Measurements from ENCODE around the gene XIST.
"Not testable (repeated sequence)": the region's sequence is repeated elsewhere in the genome, so short reads cannot be mapped to it uniquely, and the experiment has no call there.

The XIST gene

GRCh38 chrX:73838123-73838522 is 14.4 kb downstream of the XIST start:
- DNase-seq, result no peak

GRCh38 chrX:73836956-73837477 is 15.5 kb downstream of the XIST start:
- DNase-seq, result no peak

DNA sequence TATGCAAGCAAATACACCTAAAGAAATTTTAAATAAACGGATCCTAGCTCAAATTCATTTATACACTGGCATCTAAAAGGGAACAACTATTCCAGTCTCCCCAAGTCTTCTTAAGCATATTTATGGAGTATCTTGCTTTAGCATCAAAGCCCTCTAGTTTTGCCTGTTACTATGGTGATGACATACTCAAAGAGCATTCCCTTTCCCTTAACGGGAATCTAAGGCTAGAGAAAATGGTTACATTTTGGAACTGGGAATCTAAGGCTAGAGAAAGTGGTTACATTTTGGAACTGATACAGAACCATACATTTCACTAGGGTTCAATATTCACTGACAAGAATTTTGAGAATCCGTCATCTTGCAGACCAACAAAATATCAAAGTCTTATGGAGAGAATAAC is 18.3 kb downstream of the XIST start:
- no peak for DNase-seq

DNA sequence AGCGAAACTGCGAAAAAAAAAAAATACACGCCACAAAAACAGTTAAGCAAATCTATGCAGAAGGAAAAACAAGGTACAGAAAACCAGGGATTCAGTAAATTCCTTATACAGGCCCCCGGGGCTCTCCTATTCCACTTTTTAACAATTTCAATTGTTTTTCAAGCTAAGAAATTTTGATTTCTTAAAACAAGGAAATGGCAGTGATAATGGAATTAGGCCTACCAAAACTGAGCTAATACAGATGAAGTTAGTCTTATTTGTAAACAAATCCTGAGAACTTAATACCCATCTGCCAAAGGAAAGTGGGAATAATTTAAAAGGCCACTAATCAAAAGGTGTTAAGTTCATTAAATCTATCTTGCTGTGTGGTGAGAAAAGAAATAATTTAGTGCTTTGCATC is 20.2 kb downstream of the XIST start:
- no peak for DNase-seq

DNA sequence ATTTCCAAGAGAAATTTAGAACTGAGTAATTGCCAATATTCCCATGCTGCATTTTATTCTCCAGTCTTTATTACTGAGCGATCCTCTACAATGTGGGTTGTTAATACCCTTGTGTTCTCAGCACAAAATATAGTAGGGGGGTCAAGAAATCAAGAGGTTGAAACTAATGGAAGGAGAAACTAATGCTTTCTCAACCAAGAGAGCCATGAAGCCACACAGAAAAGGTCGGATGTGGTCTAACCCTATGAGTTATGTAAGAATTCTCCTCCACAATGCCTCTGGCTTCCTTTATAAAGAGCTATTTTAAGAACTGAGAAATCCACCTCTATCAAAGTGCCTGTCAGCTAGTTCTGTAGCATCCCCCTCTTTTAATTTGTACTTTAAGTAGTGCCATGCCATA is 21.0 kb downstream of the XIST start:
- peak; percentile 56 to 61 for DNase-seq

GRCh38 chrX:73830489-73831414 is 21.8 kb downstream of the XIST start:
- no peak for DNase-seq

DNA sequence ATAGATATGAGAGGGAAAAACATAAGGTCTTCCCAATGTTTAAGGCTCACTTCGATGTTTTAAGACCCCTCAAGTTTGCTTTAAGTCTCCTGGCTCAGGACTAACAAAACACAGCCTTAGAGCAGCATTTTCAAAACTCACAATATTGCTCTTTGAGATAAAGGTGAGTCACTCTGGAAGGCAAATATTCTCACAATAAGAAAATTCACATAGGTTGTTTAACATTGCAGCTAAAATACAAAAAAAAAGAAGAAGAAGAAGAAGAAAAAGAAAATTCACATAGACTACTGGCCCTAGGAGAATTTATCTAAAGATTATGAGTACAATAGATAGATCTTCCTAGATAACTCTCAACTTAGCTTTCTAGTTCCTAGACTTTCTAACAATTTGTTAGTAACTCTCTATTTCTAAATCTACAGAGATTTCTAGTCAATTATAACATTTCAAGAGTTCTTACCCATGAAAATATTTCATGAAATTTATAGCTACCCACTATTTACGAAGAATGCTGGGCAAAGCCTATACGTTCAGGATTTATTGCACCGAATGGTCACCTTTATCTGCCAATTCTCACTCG is 22.5 kb downstream of the XIST start:
- DNase-seq, result no peak

DNA sequence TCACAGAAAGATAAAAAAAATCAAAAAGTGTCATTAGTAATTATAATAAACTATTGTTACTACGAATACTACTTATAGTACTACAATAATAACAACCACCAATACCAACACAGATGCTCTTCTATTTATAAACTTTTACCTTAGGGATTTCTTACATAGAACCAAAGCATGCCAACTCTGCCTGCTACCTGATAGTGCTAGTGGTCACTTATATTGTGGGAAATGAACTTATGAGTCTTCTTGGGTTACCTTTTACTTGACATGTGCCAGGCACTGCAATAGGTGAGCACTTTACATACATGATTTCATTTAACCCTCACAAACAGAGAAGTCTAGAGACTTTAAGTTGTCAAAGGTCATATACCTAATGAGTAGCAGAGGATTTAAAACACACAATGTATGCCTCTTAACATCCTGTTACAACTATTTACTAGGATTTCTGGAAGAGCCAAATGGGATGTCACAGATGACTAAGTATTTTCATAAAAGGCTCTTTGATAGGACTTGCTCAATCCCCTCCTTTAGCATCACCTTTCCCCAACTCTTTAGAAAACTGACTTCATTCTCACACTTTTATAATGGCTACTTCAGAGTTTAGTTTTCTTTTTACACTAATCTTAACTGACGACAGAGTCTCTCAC is 24.3 kb downstream of the XIST start:
- no peak for DNase-seq

GRCh38 chrX:73827406-73827805 is 25.1 kb downstream of the XIST start:
- DNase-seq, result no peak

GRCh38 chrX:73826996-73827395 is 25.5 kb downstream of the XIST start:
- no peak for DNase-seq

DNA sequence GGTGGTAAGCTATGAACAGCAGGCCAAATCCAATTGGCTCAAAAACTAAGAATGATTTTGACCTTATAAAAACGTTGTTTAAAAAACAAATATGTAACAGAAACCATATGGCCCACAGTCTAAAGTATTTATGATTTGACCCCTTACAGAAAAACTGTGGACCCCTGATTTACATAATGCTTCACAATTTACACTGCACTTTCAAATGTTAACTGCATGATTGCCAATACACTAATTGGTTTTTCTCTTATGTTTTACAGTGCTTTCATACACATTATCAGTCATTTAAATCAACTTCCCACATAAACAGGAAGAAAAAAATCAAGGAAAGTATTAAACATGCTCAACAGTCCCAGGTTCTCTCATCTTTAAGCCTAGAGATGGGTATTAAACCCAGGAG is 26.9 kb downstream of the XIST start:
- no peak for DNase-seq

DNA sequence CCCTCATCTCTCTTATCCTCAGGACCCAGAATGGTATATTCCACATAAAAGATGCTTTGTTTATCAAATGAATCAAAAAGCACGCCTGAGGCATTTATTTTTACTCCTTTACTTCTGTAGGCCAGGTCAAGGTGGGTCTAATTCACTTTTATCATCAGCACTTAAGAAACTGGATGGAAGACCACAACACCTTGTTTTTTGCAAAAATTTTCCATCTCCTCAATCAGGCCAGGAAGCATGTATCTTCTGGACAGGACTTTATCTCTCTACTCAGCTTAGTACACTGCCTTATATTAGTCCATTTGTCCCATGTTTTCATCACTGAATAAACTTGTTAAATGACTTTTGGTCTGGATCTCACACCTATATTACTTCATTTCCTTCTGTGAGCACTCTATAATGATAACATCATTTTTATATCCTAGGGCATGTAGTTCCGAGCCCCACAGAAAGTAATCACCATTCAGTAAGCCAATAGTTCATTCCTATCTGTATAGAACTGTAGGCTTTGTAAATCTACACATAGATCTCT is 29.0 kb downstream of the XIST start:
- no peak for DNase-seq

DNA sequence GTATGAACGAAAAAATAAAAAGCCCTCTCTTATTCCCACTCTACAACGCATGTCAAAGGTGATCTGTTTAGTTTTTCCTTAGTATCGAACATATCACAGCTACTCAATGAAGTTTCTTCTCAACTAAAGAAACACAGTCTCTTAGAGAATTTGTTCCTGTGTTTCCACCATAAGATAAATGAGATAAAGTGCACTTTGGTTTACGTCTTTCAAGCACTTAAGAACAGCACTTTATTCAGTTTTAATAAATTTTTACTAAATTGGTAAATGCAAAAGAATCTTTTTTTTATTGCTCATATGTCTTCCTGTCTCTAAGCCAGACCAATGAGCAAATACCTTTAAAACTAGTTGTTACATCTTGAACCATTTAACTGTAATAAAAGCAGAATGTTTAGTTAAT is 29.7 kb downstream of the XIST start:
- DNase-seq, result no peak

DNA sequence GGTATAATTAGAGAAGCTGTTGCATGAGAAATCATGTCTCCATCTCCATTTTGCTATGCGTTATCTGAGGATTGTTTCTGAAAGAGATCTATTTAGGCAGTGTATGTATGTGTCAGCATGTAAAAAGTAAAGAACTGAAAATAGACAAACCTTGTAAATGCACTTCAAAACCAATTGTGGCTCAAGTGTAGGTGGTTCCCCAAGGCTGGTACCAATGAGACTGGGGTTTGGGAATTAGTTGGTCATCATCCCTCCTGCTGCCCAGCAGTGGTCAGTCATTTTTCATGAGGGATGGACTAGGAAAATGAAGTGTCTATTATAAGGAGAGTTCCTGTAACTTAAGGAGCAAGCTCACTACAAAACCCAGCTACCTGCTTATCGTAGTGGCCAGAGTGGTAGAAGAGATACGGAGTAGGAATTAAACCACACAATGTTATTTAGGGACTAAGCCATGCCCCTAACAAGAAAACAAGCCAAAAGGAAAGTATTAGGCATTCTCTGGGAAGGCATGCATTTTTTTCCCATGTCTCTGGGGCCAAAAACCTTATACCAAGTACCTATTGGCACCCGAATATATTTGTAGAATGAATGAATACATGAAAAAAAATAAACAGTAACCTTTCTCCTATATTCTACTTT is 30.5 kb downstream of the XIST start:
- DNase-seq, result no peak

GRCh38 chrX:73819864-73820558 is 32.5 kb downstream of the XIST start:
- DNase-seq, result not testable (repeated sequence)

DNA sequence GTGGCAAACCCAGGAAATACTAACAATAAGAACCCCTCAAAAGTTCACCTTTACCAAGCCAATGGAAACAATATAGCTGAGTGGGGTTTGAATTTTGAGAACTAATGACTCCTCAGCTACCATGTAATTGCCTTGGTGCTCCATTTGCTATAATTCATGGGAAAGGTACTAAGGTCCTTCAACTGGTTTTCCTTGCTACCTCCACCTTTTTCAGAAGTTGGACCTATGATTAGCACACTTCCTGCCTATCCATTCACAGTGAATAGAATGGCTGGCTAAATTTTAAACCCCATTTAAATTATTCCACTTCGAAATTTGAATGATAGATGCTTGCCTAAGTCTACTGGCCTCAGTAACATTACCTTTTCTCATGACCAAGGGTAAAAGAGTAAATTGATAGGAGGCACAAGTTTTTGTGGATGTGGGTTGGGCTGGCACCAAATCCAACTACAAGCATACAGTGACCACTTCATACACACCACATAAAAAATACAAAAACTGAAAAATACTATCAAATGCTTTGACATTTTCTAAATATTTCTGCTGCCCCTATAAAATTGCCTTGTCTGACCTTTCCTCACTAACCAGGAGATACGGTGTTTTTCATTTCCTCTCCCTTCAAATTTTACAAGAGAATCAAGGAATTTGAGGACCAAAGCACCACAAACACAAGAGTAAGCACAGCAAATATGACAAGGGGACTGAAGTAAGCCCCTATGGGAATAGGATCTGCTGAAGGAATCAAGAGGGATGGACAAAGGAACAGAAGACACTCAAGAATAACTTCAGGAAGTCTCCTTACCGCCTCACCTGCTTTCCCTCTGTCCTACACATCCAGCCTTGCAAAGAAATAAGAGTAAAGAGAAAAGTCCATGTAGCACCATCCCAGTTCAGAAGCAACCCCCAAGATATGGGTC is 34.1 kb downstream of the XIST start:
- DNase-seq, result no peak

DNA sequence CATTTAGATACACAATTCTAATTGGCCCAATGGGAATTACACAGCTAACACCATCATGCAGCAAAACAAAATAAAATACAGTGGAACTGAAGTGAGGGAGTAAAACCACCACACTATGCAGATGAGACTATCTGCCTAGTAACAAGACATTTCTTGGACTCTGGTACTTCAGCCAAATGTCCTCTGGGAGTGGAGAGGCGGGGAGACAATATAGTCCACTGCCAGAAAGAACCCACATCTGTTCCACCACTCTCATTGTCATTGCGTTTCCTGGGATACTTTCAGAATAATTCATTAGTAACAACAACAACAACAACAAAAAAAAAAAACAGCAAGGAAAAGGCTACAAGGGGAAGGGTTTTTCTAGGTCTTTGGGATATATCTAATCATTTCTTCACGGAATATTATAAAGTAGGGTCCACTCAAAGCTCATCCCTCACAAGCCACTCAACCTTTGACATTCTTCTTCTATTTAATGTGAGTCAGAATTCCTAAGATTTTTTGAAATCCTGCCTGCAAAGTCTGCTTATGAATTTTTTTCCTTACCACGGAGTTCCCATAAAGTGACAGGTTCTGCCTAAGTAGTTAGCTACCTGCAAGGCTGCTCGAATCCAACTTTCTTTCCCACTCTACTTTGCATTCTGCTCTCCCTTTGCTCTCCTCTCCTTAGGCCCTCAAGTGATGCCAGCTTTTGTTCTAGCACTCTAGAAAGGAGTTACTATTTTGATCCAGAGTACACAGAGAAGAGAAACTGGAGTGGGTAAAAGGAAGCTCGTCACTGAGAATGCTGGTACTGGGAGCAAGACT is 34.9 kb downstream of the XIST start:
- no peak for DNase-seq

DNA sequence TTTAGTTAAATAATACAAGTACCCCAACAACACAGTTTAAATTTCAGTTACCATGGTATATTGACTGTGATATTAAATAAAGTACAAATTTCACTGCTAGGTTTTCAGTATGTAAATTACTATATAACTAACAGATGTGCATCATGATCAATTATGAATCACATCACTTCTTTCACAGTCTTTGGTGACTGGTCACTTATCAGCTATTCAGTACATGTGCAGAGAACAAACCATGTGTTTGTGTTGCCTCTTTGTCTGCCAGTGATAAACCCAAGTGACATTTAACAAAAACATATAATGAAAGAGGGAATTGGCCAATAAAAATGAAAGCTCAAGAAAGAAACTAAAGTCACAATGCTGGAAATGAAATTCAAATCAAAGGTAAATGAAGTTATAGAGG is 40.3 kb downstream of the XIST start:
- no peak for DNase-seq

GRCh38 chrX:73804109-73804508 is 48.4 kb downstream of the XIST start:
- DNase-seq, result not testable (repeated sequence)

DNA sequence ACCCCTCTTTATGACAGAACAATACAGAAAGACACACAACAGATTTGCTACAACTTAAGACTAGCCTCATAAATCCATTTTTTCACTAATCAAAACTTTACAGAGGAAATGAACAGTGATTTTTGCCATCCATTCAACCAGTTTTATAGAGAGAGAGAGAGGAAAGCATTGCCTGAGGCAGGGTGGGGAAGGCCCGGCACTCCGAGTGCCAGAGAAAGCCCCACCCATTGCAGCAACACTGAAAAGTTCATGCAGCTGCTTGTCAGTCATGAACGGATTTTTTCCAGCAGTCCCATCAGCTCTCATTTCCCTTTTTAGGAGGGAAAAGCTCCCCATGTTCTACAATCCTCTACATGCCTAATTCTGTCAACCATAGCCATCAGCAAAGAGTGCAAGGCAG is 52.6 kb downstream of the XIST start:
- no peak for DNase-seq

Measured in AML-193 (cell line).